ENCODE results near the gene SEMA4A. TPM values are rescaled to one million over a fixed set of nuclear protein-coding genes. Genes with fewer than 3 reads are reported as not detected.

SEMA4A gene
- total RNA-seq, 2 donors from 2014 or later, result 2.6 to 11.9 TPM

DNA sequence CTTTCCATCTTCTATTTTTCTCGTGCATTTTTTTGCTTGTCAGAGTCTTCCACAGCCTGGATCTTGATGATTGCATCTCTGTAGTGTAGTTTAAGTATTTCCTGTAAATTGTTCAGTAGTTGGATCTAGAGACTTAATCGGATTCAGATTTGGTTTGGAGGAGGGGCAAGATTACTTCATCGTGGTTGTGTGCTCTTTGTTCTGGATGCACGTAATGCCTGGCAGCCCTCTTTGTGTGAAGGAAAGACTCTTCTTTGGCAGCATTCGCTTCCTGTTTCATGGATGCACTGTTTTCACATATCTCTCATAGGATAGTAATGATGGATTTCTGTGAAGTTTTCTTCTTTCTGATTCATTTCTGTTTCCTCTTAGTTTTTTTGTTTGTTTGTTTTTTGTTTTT lies 14.2 kb downstream of the SEMA4A start:
- 67 to 70% methylated on average over 5 of the region's 5 CpGs for WGBS, 2 donors
- H3K36me3 ChIP-seq (replicated peaks in 1 of 2; ENCODE audit: insufficient read depth in 1 of 2, low read depth in 2 of 2), result no peaks in the 10 kb centered on the region
- no peaks in the 10 kb centered on the region for H3K4me1 ChIP-seq
- intact Hi-C loops (cut with DNase I), result no loop called here
- no peaks in the 10 kb centered on the region for H3K27me3 ChIP-seq
- ATAC-seq (no peak), DNase-seq (no peak)
- H3K27ac ChIP-seq, result no peak overlapping the region
- TF ChIP-seq POLR2A (IDR thresholded peaks at IDR 0.05), result no peak
- TF ChIP-seq, protein P1, sequence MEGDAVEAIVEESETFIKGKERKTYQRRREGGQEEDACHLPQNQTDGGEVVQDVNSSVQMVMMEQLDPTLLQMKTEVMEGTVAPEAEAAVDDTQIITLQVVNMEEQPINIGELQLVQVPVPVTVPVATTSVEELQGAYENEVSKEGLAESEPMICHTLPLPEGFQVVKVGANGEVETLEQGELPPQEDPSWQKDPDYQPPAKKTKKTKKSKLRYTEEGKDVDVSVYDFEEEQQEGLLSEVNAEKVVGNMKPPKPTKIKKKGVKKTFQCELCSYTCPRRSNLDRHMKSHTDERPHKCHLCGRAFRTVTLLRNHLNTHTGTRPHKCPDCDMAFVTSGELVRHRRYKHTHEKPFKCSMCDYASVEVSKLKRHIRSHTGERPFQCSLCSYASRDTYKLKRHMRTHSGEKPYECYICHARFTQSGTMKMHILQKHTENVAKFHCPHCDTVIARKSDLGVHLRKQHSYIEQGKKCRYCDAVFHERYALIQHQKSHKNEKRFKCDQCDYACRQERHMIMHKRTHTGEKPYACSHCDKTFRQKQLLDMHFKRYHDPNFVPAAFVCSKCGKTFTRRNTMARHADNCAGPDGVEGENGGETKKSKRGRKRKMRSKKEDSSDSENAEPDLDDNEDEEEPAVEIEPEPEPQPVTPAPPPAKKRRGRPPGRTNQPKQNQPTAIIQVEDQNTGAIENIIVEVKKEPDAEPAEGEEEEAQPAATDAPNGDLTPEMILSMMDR (IDR thresholded peaks at IDR 0.05), result no peak
- H3K4me3 ChIP-seq, result no peak overlapping the region
- no peaks in the 10 kb centered on the region for H3K9me3 ChIP-seq

DNA sequence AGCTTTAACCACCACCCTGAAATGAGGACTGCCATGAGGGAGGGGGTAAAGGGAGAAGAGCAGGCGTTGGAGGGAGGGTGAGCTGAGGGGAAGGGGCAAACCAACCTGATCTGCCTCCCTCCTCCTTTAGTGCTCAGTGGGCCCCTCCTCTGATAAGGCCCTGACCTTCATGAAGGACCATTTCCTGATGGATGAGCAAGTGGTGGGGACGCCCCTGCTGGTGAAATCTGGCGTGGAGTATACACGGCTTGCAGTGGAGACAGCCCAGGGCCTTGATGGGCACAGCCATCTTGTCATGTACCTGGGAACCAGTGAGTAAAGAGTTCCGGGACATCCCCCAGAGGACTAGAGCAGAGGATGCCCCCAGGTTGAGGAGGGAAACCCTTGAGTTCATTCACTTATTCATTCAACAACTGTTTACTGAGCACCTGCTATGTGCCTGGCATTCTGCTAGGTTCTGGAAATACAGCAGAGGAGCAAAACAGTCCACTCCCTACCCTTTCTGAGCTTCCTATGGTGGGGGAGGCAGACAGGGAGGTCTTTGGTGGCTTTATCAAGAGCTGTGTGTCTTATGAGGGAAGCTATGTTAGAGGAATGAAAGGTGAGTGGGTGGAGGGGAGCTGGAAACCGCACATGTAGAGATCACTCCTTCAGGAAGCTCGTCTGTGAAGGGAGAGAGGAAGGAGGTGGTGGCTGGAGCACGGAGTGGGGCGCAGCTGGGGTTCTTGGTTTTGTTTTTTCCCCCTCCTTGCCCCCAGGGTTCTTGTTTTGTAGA lies 19.5 kb downstream of the SEMA4A start:
- no peaks in the 10 kb centered on the region for H3K4me1 ChIP-seq
- DNase-seq, result no peak
- TF ChIP-seq POLR2A (IDR thresholded peaks at IDR 0.05), result no peak
- TF ChIP-seq, protein P1 (IDR thresholded peaks at IDR 0.05), result no peak
- H3K27me3 ChIP-seq, result no peaks in the 10 kb centered on the region
- no peaks in the 10 kb centered on the region for H3K9me3 ChIP-seq
- H3K36me3 ChIP-seq (replicated peaks in 1 of 2; ENCODE audit: insufficient read depth in 1 of 2, low read depth in 2 of 2), result no peaks in the 10 kb centered on the region
- no peak for ATAC-seq
- H3K4me3 ChIP-seq, result no peak overlapping the region
- no peak overlapping the region for H3K27ac ChIP-seq
- WGBS, 2 donors, result 72 to 86% methylated on average over 8 to 9 of the region's 9 CpGs
- intact Hi-C loops (cut with DNase I), result no loop called here

DNA sequence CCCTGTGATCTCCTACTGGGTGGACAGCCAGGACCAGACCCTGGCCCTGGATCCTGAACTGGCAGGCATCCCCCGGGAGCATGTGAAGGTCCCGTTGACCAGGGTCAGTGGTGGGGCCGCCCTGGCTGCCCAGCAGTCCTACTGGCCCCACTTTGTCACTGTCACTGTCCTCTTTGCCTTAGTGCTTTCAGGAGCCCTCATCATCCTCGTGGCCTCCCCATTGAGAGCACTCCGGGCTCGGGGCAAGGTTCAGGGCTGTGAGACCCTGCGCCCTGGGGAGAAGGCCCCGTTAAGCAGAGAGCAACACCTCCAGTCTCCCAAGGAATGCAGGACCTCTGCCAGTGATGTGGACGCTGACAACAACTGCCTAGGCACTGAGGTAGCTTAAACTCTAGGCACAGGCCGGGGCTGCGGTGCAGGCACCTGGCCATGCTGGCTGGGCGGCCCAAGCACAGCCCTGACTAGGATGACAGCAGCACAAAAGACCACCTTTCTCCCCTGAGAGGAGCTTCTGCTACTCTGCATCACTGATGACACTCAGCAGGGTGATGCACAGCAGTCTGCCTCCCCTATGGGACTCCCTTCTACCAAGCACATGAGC lies 23.3 kb downstream of the SEMA4A start:
- no peak overlapping the region for H3K4me3 ChIP-seq
- H3K9me3 ChIP-seq, result no peaks in the 10 kb centered on the region
- no peaks in the 10 kb centered on the region for H3K27me3 ChIP-seq
- no peak for TF ChIP-seq POLR2A (IDR thresholded peaks at IDR 0.05)
- TF ChIP-seq, protein P1 (IDR thresholded peaks at IDR 0.05), result no peak
- no peaks in the 10 kb centered on the region for H3K36me3 ChIP-seq (replicated peaks in 1 of 2; ENCODE audit: insufficient read depth in 1 of 2, low read depth in 2 of 2)
- H3K27ac ChIP-seq, result no peak overlapping the region
- ATAC-seq, result no peak
- intact Hi-C loops (cut with DNase I), result no loop called here
- no peak for DNase-seq
- WGBS, 2 donors, result 80 to 81% methylated on average over 1 to 12 of the region's 12 CpGs
- peaks cover 4% of the 10 kb centered on the region for H3K4me1 ChIP-seq

DNA sequence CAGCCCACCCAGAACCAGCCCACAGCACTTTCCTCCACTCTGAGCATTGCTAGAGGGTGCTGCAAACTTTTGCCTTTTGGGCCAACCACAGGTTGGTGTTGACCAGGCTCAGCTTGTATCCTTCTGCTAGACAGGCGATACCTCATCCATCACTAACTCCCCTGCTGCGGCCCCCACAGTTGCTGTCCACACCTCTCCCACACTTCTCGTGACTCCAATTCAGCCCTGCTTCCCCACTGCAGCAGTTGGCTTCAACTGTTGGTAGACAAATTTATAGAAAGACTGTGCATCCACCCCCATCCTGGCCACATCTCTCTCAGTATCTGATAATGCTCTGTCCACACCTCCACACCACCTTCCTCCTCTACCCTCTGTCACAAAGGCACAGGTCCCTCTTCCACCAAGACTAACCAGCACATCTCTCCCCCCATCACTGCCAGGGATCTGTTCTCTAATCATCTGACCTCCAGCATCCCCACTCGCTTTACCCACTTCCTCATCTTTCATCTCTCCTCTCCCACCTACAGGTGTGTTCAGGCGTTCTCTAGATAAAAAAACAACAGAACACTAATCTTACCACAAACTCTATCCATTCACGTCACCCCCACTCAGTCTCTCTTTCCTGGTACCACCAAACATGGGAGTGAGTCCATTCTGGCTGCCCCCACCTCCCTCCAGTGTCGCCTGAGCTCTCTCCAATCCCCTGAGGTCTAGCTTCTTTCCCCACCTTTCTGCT lies 24.7 kb downstream of the SEMA4A start:
- no peaks in the 10 kb centered on the region for H3K36me3 ChIP-seq (replicated peaks in 1 of 2; ENCODE audit: insufficient read depth in 1 of 2, low read depth in 2 of 2)
- intact Hi-C loops (cut with DNase I), result no loop called here
- H3K9me3 ChIP-seq, result no peaks in the 10 kb centered on the region
- H3K4me3 ChIP-seq, result no peak overlapping the region
- H3K27me3 ChIP-seq, result no peaks in the 10 kb centered on the region
- TF ChIP-seq, protein P1 (IDR thresholded peaks at IDR 0.05), result no peak
- peaks cover 5% of the 10 kb centered on the region for H3K4me1 ChIP-seq
- WGBS, 2 donors, result 77 to 83% methylated on average over 7 of the region's 7 CpGs
- DNase-seq, result no peak
- ATAC-seq, result no peak
- no peak overlapping the region for H3K27ac ChIP-seq

All from body of pancreas (tissue), 4 donors.